GM04503 (cell line): Measurements from ENCODE around the gene UBQLN1.

Experiments used
- DNase-seq: peaks from one replicate; pipeline ENCODE4 v3.0.0-alpha.2; 2012; ENCODE audit warnings: low read depth

Gene UBQLN1

GRCh38 chr9:83688921-83689320, 18.8 kb downstream of the UBQLN1 start:
- DNase-seq: no peak

- no peak for DNase-seq
These were observed 26.3 kb downstream of the UBQLN1 start for GRCh38 chr9:83681490-83681889.

- DNase-seq: no peak
These were observed 27.5 kb downstream of the UBQLN1 start for GRCh38 chr9:83680233-83680632.

DNA sequence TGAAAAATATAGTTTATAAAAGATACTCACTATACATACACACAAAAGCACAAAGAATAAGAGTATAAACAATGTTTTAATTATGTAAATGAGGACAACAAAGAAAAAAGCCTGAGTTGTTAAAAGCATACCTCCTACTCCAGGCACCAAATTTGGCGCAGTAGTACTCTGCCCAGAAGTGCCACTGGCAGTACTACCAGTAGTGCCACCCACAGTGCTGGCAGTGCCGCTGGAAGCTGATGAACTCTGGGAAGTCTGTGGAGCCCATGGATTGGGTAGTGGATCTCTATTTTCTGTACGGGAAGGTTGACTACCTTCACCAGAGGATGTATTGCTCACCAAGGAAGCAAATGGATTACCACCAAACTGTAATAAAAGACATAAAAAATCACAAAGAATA, 30.2 kb downstream of the UBQLN1 start:
- no peak for DNase-seq

DNA sequence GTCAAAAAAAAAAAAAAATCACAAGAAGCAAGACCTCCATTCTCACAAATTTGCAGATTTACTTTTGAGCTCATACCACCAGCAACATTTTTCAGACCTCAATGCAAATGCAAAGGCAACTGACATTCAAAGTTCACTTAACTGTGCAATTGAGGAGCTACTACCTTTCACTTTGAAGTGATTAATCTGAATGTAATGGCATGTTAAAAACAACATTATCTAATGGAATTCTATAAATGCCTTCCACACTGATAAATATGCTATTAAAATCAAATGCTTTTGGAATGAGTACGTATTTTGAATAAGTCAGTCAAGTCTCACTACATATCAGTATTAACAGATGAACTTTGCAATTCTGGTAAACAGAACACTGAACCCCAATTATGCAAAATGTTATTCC, 32.3 kb downstream of the UBQLN1 start:
- no peak for DNase-seq

GRCh38 chr9:83671451-83671850, 36.3 kb downstream of the UBQLN1 start:
- no peak for DNase-seq

GRCh38 chr9:83670381-83670780, 37.4 kb downstream of the UBQLN1 start:
- DNase-seq: no peak

GRCh38 chr9:83669067-83669466, 38.7 kb downstream of the UBQLN1 start:
- DNase-seq: no peak

DNA sequence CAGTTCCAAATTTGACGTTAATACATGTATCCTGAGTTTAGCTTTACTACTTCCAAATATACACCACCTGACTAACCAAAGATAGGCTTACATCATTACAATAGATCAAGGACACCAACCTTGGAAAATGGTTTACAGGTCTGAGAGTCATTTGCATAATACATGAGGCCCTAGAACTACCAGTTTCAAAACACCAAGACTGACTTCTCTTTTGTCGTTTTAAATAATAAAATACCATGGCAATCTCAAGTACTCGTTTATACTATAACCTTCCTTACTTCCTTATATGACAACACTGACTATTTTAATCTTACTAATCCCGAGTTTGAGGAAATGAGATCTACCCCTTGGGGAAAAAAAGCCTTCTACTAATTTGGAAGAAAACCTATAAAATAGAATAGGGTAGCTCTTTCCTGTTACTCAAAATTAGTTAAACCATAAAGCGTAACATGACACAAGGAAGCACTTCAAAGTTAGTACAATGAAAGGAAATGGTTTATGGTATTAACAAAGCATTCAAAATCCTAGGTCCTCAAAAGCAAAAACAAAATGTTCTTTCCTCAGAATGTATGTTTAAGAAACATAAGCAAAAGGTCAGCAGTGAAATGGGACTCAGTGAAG, 42.1 kb downstream of the UBQLN1 start:
- no peak for DNase-seq

DNA sequence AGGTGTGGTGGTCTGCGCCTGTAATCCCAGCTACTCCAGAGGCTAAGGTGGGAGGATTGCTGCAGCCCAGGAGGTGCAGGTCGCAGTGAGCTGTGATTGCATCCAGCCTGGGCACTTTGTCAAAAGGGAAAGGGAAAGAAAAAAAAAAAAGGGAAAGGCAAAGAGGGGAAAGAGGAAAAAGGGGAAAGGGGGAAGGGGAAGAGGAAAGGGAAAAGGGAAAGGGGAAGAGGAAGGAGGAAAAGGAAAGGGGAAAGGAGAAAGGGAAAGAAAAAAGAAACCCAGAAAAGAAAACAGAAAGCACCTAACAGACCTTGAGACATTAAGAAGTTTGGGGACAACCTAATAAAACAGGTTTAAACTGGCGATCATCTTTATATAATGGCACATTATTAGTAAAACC, 44.8 kb downstream of the UBQLN1 start:
- DNase-seq: no peak

GRCh38 chr9:83656952-83657351, 50.8 kb downstream of the UBQLN1 start:
- DNase-seq: no peak

- DNase-seq: no peak
These were observed 51.6 kb downstream of the UBQLN1 start for GRCh38 chr9:83656032-83656680.

GRCh38 chr9:83655433-83655832, 52.3 kb downstream of the UBQLN1 start:
- DNase-seq: no peak

GRCh38 chr9:83652433-83652832, 55.3 kb downstream of the UBQLN1 start:
- DNase-seq: no peak

DNA sequence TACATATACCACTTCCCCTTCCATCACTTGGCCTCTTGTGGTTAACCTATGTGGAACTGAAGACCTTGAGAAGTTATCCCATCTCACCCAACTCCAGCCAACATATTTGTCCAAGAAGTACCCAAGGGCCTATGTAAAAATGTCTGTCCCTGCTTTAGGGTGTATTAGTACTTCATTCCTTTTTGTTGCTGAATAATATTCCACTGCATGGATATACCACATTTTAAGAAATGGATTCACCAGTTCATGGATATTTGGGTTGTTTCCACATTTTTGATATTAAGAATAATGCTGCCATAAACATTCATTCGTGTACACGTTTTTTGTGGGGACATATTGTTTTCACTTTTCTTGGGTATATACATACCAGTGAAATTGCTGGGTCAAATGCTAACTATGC, 56.2 kb downstream of the UBQLN1 start:
- DNase-seq: no peak

DNA sequence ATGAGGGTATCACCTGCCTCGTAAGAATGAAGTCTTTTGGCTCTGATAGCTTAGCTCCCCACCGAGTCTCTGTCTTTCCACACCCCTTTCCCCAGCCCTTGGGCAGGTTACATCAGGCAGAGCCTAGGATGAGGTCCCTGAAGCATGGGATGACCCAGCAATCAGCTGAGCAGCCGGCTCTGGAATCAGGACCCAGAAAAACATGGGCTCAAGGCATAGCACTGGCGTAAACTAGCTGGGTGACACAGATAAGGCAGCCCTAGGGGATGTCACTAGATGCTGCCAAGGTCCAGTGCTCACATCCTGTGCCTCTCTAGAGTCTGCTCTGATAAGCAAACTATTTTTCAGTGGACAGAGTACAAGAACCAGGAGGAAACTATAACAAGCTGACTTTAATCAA, 58.2 kb downstream of the UBQLN1 start:
- DNase-seq: no peak

DNA sequence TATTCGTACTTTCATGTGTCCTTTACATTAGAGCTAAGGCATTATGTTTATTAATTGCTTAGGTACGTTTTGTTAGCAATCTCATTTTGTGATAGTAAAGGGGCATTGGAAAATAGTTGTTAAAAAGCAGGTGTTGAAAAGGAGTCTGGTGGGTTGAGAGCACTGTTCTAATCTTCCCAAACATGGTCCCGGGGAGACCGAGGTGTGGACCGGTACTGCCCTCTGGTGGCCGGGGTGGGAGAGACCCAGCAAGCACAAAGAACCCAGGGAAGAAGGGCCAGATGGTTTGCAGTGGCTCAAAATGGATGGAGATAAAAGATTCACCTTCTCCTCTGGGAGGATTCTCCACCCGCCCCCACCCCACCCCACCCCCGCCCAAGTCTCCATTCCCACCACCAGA, 58.7 kb downstream of the UBQLN1 start:
- DNase-seq: no peak

DNA sequence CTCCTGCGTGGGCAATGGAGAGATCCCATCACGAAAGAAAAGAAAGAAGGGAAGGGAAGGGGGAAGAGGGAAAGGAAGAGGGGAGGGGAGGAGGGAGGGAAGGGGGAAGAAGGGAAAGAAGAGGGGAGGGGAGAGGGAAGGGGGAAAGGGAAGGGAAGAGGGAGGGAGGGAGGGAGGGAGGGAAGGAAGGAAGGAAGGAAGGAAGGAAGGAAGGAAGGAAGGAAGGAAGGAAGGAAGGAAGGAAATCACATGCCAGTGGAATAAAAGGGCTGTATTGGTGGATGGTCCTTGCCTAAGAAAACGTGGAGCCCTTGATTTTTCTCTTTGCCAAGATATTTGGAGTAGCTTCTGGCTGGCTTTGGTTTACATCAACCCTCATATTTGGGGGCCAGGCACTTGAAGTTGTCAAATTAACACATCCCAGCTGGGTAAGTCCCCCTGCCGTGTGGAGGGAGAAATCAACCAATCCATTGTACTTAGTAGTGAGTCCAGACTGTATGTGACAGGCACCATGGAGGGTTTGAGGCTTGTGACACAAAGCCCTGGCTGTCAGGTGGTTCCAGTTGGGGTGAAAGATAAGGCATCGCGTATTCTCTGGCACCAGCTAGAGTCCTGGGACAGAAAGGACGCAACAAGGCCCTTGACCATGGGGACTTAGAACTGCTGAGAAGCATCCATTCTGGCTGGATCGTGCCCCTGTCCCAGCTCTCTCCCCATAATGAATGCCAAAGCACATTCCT, 61.1 kb downstream of the UBQLN1 start:
- DNase-seq: no peak

DNA sequence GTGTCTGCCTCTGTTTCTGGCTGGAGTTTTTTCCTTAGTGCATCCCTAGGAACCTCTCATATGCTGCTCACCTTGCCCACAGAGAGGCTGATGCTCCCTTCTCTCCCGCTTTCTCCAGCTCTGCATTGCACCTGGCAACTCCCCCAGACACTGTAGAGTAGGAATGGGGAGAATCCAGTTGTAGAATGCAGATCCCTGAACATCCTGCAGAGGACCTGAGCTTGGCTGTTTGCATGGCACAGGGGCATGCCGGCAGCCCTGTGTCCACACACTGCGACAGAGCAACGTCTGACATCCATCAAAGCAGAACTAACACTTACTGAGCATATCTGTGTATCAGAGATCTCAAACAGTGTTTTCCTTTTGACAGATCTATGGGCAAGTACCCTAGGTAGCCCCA, 65.0 kb downstream of the UBQLN1 start:
- DNase-seq: no peak

- no peak for DNase-seq
These were observed 68.5 kb downstream of the UBQLN1 start for GRCh38 chr9:83639266-83639665.

GRCh38 chr9:83637389-83637788, 70.4 kb downstream of the UBQLN1 start:
- no peak for DNase-seq

GRCh38 chr9:83636813-83637212, 70.9 kb downstream of the UBQLN1 start:
- no peak for DNase-seq

DNA sequence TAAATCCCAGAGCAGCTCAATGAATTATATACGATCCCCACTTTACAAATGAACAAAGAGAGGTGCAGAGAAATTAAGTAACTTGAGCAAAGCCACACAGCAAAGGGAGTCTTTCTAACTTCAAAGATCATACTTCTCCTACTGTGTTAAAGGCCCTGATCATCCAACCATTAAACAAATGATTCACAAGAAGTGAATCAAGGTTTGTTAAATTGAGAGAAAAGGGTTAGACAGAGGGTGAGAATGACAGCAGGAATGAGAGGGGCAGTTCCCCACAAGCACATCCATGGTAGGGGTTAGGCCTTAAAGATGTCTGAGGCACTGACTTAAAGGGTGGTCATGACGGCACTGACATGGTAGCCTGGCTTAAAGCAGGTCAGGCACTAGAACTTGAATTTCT, 74.1 kb downstream of the UBQLN1 start:
- DNase-seq: no peak

DNA sequence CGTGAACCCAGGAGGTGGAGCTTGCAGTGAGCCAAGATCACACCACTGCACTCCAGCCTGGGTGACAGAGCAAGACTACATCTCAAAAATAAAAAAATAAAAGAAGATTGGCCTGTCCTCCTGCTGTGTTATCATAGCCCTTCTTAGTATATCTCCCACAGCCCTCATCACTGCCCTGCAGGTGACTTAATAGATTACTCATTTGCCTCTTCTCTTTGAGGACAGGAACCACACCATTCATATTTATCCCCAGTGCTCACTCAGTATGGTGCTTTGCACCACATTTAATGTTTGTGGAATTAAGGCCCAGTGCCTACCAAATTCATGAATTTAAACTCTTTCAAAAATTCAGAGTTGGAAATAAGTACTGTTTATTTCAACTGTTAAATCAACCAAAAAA, 74.5 kb downstream of the UBQLN1 start:
- DNase-seq: no peak
